ENCODE data around the gene PPP2R5E. TPM values are rescaled to one million over a fixed set of nuclear protein-coding genes. Genes with fewer than 3 reads are reported as not detected.

PPP2R5E gene
- total RNA-seq, 1 experiment from 2014 or later: 45.0 TPM

- Histone ChIP-seq H2AFZ (ENCODE audit: low read depth, low read length, poor library complexity, severe bottlenecking) (no peak overlapping the region), H3K4me2 (ENCODE audit: low read length) (no peak overlapping the region), H4K20me1 (ENCODE audit: insufficient read depth) (no peaks in the 10 kb centered on the region), H3K27ac (ENCODE audit: low read depth, low read length) (no peak overlapping the region), H3K9me3 (ENCODE audit: control insufficient read depth in 1 of 2, insufficient read depth in 1 of 2, low read depth in 1 of 2, low read length in 2 of 2) (no peaks in the 10 kb centered on the region), H3K9ac (ENCODE audit: low read length) (no peak overlapping the region), H3K36me3 (ENCODE audit: control insufficient read depth in 1 of 2, insufficient read depth in 2 of 2, low read length in 2 of 2) (no peaks in the 10 kb centered on the region), H3K4me1 (ENCODE audit: control insufficient read depth in 1 of 2, insufficient read depth in 2 of 2, low read length in 2 of 2) (no peaks in the 10 kb centered on the region), H3K4me3 (replicated peaks in 1 of 2; ENCODE audit: low read depth in 1 of 2, low read length in 2 of 2) (no peak overlapping the region), H3K27me3 (ENCODE audit: insufficient read depth, low read length) (peaks cover 27% of the 10 kb centered on the region), H3K79me2 (ENCODE audit: insufficient read depth, low read length) (no peaks in the 10 kb centered on the region), H3K9me2 (ENCODE audit: insufficient read depth) (no peaks in the 10 kb centered on the region)
- intact Hi-C loops (cut with micrococcal nuclease): no loop called here
- DNase-seq (ENCODE audit: low read depth, low spot score) (no peak), ATAC-seq (no peak)
- no TSS peak for BruUV-seq (replicated peaks)
- TF ChIP-seq ZNF274 (IDR thresholded peaks at IDR 0.05; ENCODE audit: low read depth, low read length): no peak
- TF ChIP-seq REST (IDR thresholded peaks at IDR 0.05; ENCODE audit: low read depth): no peak
- TF ChIP-seq JUND (IDR thresholded peaks at IDR 0.05): no peak
- no peak for TF ChIP-seq ZFX (IDR thresholded peaks at IDR 0.05)
- ChIA-PET CTCF (no interaction called here), POLR2A (no interaction called here), RAD21 (ENCODE audit: low non-redundant PET in 1 of 2, low total read pairs in 2 of 2, uncharacterized antibody in 2 of 2, unreplicated experiment in 2 of 2) (no interaction called here)
These were observed 220.1 kb downstream of the PPP2R5E start for GRCh38 chr14:63322897-63323573.

- ChIA-PET POLR2A (no interaction called here), CTCF (no interaction called here), RAD21 (ENCODE audit: low non-redundant PET in 1 of 2, low total read pairs in 2 of 2, uncharacterized antibody in 2 of 2, unreplicated experiment in 2 of 2) (no interaction called here)
- no peaks in the 10 kb centered on the region for H3K9me2 ChIP-seq (ENCODE audit: insufficient read depth)
- no peak overlapping the region for H3K4me3 ChIP-seq (replicated peaks in 1 of 2; ENCODE audit: low read depth in 1 of 2, low read length in 2 of 2)
- ATAC-seq (no peak), DNase-seq (ENCODE audit: low read depth, low spot score) (no peak)
- no peaks in the 10 kb centered on the region for H4K20me1 ChIP-seq (ENCODE audit: insufficient read depth)
- peaks cover 27% of the 10 kb centered on the region for H3K27me3 ChIP-seq (ENCODE audit: insufficient read depth, low read length)
- no peak overlapping the region for H2AFZ ChIP-seq (ENCODE audit: low read depth, low read length, poor library complexity, severe bottlenecking)
- BruUV-seq (replicated peaks): no TSS peak
- no peak overlapping the region for H3K9ac ChIP-seq (ENCODE audit: low read length)
- H3K4me1 ChIP-seq (ENCODE audit: control insufficient read depth in 1 of 2, insufficient read depth in 2 of 2, low read length in 2 of 2): no peaks in the 10 kb centered on the region
- H3K27ac ChIP-seq (ENCODE audit: low read depth, low read length): no peak overlapping the region
- H3K79me2 ChIP-seq (ENCODE audit: insufficient read depth, low read length): no peaks in the 10 kb centered on the region
- no peaks in the 10 kb centered on the region for H3K36me3 ChIP-seq (ENCODE audit: control insufficient read depth in 1 of 2, insufficient read depth in 2 of 2, low read length in 2 of 2)
- no peak overlapping the region for H3K4me2 ChIP-seq (ENCODE audit: low read length)
- no peak for TF ChIP-seq POLR2AphosphoS5 (IDR thresholded peaks at IDR 0.05; ENCODE audit: low read depth, low read length)
- no peak for TF ChIP-seq TCF7L2 (IDR thresholded peaks at IDR 0.05; ENCODE audit: borderline replicate concordance, extremely low read depth, insufficient read depth, insufficient read length)
- TF ChIP-seq RAD21 (IDR thresholded peaks at IDR 0.05; ENCODE audit: low read depth): no peak
- TF ChIP-seq CBX3 (IDR thresholded peaks at IDR 0.05; ENCODE audit: low read depth): no peak
- TF ChIP-seq ATF3 (IDR thresholded peaks at IDR 0.05): no peak
- no peak for TF ChIP-seq CTCF (IDR thresholded peaks at IDR 0.05 in 2 of 3, conservative IDR thresholded peaks at IDR 0.05 in 1 of 3; ENCODE audit: borderline replicate concordance in 1 of 3, insufficient read depth in 1 of 3, low read depth in 2 of 3, low read length in 2 of 3)
- no peak for TF ChIP-seq ZNF274 (IDR thresholded peaks at IDR 0.05; ENCODE audit: low read depth, low read length)
- H3K9me3 ChIP-seq (ENCODE audit: control insufficient read depth in 1 of 2, insufficient read depth in 1 of 2, low read depth in 1 of 2, low read length in 2 of 2): no peaks in the 10 kb centered on the region
- intact Hi-C loops (cut with micrococcal nuclease): no loop called here
These were observed 220.7 kb downstream of the PPP2R5E start for GRCh38 chr14:63322472-63322871.
